LNCAP (cell line): ENCODE results near the gene ARHGAP28.

Experiments
- TF ChIP-seq, protein P1 (sequence below): fragments of 450-650 bp; IDR thresholded peaks from 2 replicates; pipeline ENCODE4 v1.5.1; 2017; ENCODE audit warnings: mild to moderate bottlenecking

The ARHGAP28 gene

DNA sequence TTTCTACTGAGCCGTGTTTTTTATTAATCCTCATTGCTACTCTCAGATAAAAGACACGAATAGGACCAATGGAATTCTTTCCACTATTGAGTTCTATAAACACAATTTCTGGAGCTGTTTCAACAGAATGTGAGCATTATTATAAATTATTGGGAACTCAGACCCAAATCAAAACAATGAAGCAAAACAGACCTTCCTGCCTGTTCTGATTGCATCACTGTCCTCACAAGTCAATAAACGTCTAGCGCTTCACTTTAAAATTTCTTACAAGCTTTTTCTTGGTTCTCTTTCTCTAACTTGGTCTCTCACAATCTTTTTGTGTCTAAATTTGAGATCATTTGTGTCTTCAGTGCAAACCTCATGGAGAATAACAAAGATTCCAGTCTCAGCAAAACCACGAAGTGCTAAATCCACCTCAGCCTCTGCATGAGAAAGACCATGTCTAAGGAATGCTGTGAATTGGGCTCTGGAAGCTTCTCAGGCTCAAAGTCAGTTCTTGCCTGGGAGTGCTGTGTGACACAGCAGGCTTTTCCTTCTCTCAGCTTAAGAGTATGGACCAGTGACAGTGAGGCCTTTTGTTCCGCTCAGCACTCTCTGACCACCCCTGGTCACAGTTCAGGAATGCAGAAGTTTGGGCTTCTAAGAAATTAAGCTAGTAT lies 22.8 kb downstream of the ARHGAP28 start:
- TF ChIP-seq, protein P1, sequence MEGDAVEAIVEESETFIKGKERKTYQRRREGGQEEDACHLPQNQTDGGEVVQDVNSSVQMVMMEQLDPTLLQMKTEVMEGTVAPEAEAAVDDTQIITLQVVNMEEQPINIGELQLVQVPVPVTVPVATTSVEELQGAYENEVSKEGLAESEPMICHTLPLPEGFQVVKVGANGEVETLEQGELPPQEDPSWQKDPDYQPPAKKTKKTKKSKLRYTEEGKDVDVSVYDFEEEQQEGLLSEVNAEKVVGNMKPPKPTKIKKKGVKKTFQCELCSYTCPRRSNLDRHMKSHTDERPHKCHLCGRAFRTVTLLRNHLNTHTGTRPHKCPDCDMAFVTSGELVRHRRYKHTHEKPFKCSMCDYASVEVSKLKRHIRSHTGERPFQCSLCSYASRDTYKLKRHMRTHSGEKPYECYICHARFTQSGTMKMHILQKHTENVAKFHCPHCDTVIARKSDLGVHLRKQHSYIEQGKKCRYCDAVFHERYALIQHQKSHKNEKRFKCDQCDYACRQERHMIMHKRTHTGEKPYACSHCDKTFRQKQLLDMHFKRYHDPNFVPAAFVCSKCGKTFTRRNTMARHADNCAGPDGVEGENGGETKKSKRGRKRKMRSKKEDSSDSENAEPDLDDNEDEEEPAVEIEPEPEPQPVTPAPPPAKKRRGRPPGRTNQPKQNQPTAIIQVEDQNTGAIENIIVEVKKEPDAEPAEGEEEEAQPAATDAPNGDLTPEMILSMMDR, result no peak

DNA sequence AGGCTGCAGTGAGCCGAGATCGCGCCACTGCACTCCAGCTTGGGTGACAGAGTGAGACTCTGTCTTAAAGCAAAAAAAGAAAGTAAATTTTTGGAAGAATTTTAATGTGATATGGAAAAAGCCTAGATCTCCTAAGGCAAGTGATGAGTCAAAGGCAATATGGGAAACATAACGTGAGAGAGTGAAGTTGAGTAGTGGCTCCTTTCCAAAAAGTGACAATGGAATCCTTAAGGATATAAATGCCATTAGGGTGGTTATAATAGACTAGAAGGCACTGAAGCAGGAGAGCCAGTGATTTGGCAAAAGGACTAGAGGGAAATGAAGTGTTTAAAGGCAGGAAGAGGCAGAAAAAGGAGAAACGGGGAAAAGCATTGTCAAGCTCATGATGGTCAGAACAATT lies 25.6 kb downstream of the ARHGAP28 start:
- TF ChIP-seq, protein P1, result no peak

DNA sequence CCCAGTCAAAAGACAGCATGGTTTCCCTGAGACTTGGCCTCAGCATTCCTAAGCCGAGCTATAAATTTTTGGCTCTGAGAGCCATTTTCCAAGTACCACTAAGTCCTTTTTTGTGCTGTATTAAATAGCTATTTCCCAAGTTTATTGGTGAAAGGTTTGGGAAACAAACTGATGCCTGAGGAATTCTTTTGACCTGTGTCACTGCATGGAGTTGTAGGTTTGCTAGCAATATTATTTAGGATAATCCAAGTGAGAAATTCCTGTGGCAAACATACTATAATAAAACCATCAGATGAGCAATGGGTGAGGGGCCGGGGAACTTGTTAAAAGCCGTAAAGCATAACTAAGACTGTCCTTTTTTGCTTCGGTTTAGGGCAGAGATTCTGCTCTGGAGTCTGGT lies 28.4 kb downstream of the ARHGAP28 start:
- TF ChIP-seq, protein P1, result no peak

DNA sequence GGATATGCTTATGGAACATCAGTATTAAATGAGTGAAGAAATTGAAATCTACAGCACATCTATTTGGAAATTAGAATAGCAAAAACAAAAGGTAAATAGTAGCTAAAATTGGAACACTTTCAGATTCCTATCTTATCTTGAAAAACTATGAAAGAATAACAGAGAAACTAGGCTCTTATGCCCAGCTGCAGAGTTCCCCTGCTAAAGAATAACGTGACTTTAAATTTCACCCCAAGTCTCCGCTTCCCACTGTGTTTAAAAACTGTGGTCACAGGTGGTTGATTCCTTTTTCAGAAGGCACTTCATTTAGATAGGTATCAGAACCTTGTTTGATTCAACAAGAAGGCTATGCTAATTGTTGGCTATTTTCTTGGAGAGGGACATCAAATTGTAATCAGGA lies 30.1 kb downstream of the ARHGAP28 start:
- TF ChIP-seq, protein P1, result no peak

DNA sequence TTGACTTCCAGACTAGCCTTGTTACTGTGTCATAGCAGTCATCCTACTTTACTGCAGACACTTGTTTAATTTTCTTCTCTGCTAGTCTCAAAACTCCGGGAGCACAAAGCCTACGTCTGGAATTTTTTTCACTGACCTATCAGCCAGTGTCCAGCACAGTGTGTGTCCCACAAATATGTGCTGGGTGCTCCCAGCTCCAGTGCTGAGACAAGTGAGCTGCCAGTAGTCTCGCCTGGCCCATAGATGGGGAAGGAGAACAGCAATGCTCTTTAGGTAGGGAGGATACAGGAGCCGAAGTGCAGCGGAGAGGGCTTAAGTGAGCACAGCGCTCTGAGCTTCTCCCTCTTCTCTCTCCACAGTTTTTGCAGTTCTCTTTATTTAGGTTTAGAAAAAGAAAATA lies 34.0 kb downstream of the ARHGAP28 start:
- TF ChIP-seq, protein P1, result no peak

DNA sequence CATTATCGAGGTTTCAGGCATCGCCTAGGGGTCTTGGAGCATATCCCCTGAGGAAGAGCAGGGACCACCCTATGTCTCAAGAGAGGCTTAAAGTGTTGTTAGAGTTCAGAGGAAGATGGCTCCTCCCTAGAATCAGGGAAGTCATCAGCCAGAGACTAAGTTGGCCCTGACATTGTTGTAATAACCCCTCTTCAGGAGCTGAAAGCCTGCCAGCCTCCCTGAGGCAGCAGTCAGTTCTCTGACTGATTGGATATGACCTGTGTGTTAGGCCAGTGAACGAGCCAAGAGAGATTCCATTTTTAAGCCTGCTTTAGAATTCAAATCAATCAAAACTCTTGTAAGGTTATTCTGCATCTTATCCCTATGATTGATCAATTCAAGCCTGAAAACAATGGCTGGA lies 34.9 kb downstream of the ARHGAP28 start:
- TF ChIP-seq, protein P1, result no peak

DNA sequence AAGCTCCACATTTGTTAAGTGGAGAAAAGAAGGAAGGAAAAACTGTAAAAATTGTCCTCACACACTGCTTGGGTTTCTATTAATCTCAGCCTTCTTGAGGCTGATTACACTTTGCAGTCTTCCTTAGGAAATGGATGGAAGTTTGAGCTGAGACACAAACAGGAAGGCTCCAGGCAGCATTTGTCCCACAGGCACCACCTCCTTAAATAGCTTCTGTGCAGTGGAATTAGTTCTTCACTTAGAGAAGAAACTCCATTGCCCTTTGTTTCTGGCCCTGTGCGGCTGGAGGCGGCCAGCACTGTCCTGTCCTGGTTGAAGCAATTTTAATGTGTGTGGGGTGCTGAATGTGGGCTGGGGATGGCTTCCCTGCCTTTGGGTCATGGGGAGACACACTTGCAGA lies 44.3 kb downstream of the ARHGAP28 start:
- TF ChIP-seq, protein P1, result no peak

DNA sequence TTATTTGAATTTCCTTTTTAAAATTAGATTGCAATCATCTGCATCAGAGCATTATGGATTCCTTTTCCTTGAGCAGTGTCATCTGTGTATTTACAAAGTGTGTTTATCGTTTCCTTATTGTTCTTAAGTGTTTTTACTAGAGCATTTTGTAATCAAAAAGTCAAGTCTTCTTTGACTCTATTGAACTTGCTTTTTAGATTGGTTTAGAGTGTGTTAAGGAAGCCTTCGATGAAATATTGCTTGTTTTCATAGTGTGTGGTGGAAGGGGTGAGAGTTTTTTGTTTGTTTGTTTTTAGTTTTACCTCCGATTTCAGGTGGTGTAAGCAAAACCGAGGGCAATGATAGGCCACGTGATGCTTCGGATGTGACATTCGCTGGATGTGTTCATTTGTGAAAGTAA lies 45.7 kb downstream of the ARHGAP28 start:
- TF ChIP-seq, protein P1, result no peak
